Liver (tissue), 9 donors: ENCODE measurements around the gene FOXK1. TPM values are rescaled to one million over a fixed set of nuclear protein-coding genes. Genes with fewer than 3 reads are reported as not detected.

Experiments used
- DNase-seq: peaks from one replicate; pipeline ENCODE4 v3.0.0-alpha.2; 2017; ENCODE audit warnings: low spot score
- H3K27ac ChIP-seq, 2 donors: one replicate each; pipeline ENCODE4 v1.7.0; 2013; ENCODE audit warnings: inconsistent platforms in 2 of 2, low read length in 2 of 2, control low read depth in 1 of 2, low read depth in 1 of 2, mild to moderate bottlenecking in 1 of 2
- H3K27me3 ChIP-seq, 4 donors: one replicate each; pipeline versions ENCODE4 v1.6.1 to v1.7.0; 2013; ENCODE audit warnings: low read length in 3 of 4, inconsistent platforms in 1 of 4, mild to moderate bottlenecking in 1 of 4, moderate library complexity in 1 of 4; ENCODE audit not compliant: control insufficient read depth in 4 of 4, insufficient read depth in 4 of 4
- H3K36me3 ChIP-seq, 4 donors: one replicate each; pipeline versions ENCODE4 v1.6.1 to v1.7.0; 2013; ENCODE audit warnings: low read length in 3 of 4, mild to moderate bottlenecking in 3 of 4, low read depth in 1 of 4, moderate library complexity in 1 of 4; ENCODE audit not compliant: control insufficient read depth in 4 of 4, insufficient read depth in 3 of 4
- H3K4me1 ChIP-seq, 4 donors: one replicate each; pipeline versions ENCODE4 v1.6.1 to v1.7.0; 2013; ENCODE audit warnings: low read length in 3 of 4, mild to moderate bottlenecking in 3 of 4, moderate library complexity in 1 of 4; ENCODE audit not compliant: control insufficient read depth in 4 of 4, insufficient read depth in 4 of 4
- H3K4me3 ChIP-seq, 3 donors: one replicate each; pipeline versions ENCODE4 v1.6.1 to v1.7.0; 2013; ENCODE audit warnings: low read length in 3 of 3, control low read depth in 1 of 3, low read depth in 1 of 3, mild to moderate bottlenecking in 1 of 3
- H3K9ac ChIP-seq, 2 donors: one replicate each; pipeline ENCODE4 v1.7.0; 2013; ENCODE audit warnings: low read length in 2 of 2, mild to moderate bottlenecking in 2 of 2, moderate library complexity in 2 of 2, control low read depth in 1 of 2, low read depth in 1 of 2
- H3K9me3 ChIP-seq, 4 donors: one replicate each; pipeline versions ENCODE4 v1.6.1 to v1.7.0; 2013; ENCODE audit warnings: low read length in 3 of 4; ENCODE audit not compliant: control insufficient read depth in 4 of 4
- ATF3 ChIP-seq: IDR thresholded peaks from 2 replicates; pipeline ENCODE4 v1.6.1; 2016; ENCODE audit warnings: antibody characterized with exemption
- EGR1 ChIP-seq, 2 donors: IDR thresholded peaks; 2 replicates each; pipeline ENCODE4 v1.6.1; 2016 to 2018; ENCODE audit warnings: antibody characterized with exemption in 2 of 2, low read depth in 2 of 2
- FOXA1 ChIP-seq: IDR thresholded peaks from 2 replicates; pipeline ENCODE4 v1.6.1; 2016; ENCODE audit warnings: antibody characterized with exemption
- FOXA2 ChIP-seq: IDR thresholded peaks from 2 replicates; pipeline ENCODE4 v1.6.1; 2016; ENCODE audit warnings: antibody characterized with exemption
- GABPA ChIP-seq, 2 donors: IDR thresholded peaks in 1 of 2; conservative IDR thresholded peaks in 1 of 2; 2 replicates each; pipeline ENCODE4 v1.6.1; 2016; ENCODE audit warnings: antibody characterized with exemption in 2 of 2, mild to moderate bottlenecking in 1 of 2, moderate library complexity in 1 of 2
- HNF4A ChIP-seq, 2 donors: conservative IDR thresholded peaks; 2 replicates each; pipeline ENCODE4 v1.6.1; 2016; ENCODE audit warnings: antibody characterized with exemption in 2 of 2, mild to moderate bottlenecking in 2 of 2
- HNF4G ChIP-seq: IDR thresholded peaks from 2 replicates; pipeline ENCODE4 v1.6.1; 2016; ENCODE audit warnings: antibody characterized with exemption
- JUND ChIP-seq, 2 donors: IDR thresholded peaks; 2 replicates each; pipeline ENCODE4 v1.6.1; 2016; ENCODE audit warnings: antibody characterized with exemption in 2 of 2
- MAX ChIP-seq: IDR thresholded peaks from 2 replicates; pipeline ENCODE4 v1.6.1; 2016; ENCODE audit warnings: antibody characterized with exemption
- NR2F2 ChIP-seq: IDR thresholded peaks from 2 replicates; pipeline ENCODE4 v1.6.1; 2016; ENCODE audit warnings: antibody characterized with exemption
- REST ChIP-seq: IDR thresholded peaks from 2 replicates; pipeline ENCODE4 v1.6.1; 2016; ENCODE audit warnings: antibody characterized with exemption, mild to moderate bottlenecking
- RXRA ChIP-seq, 2 donors: IDR thresholded peaks; 2 replicates each; pipeline ENCODE4 v1.6.1; 2017 to 2018; ENCODE audit warnings: antibody characterized with exemption in 2 of 2, mild to moderate bottlenecking in 1 of 2
- TAF1 ChIP-seq: conservative IDR thresholded peaks from 2 replicates; pipeline ENCODE4 v1.6.1; 2016; ENCODE audit warnings: antibody characterized with exemption, mild to moderate bottlenecking
- YY1 ChIP-seq: IDR thresholded peaks from 2 replicates; pipeline ENCODE4 v1.6.1; 2016; ENCODE audit warnings: antibody characterized with exemption, mild to moderate bottlenecking
- WGBS: extraction: QIAGEN DNeasy Blood & Tissue Kit; methylation state at CpG from one replicate; pipeline ENCODE4 v1.1.7; 2013; 5-methylcytosine and 5-hydroxymethylcytosine counted together
- polyA plus RNA-seq, 2 donors: library from polyadenylated mRNA; stranded (reverse) in 1 of 2; unstranded in 1 of 2; fragments of 200-250 nt in 1 of 2; fragments of >200 nt in 1 of 2; fragmentation: Nextera tagmentation in 1 of 2; extraction: Ambion mirVana in 1 of 2; gene quantifications; one replicate each; pipeline versions ENCODE4 v1.2.1 to v1.2.3, GENCODE V29; 2013 to 2015
- total RNA-seq, 2 donors: library from RNA; depleted of rRNA; stranded (reverse); fragments of >200 nt; gene quantifications; one replicate each; pipeline ENCODE4 v1.2.3, GENCODE V29; 2014
- donor health status: healthy.
- donor health status: healthy.
- donor health status: healthy.
- donor health status: healthy.
- donor health status: healthy.

The FOXK1 gene
- total and polyA plus RNA-seq, 4 donors = 1.2 to 8.5 (median 4.4) TPM

GRCh38 chr7:4770886-4771285, 88.8 kb downstream of the FOXK1 start:
- H3K4me1 ChIP-seq = peaks cover 0 to 16% (median 13%) of the 10 kb centered on the region in 4 donors
- WGBS = 85% methylated on average over 9 of the region's 9 CpGs
- no peak for DNase-seq

GRCh38 chr7:4771737-4772136, 89.6 kb downstream of the FOXK1 start:
- Histone ChIP-seq H3K4me1 (peaks cover 0 to 24% (median 21%) of the 10 kb centered on the region in 4 donors), H3K9me3 (no peaks in the 10 kb centered on the region), H3K27me3 (no peaks in the 10 kb centered on the region), H3K9ac (no peak overlapping the region), H3K27ac (no peak overlapping the region), H3K4me3 (no peak overlapping the region), H3K36me3 (peaks cover 0 to 6% (median 1%) of the 10 kb centered on the region in 4 donors)
- no peak for TF ChIP-seq RXRA (IDR thresholded peaks at IDR 0.05)
- 81% methylated on average over 9 of the region's 9 CpGs for WGBS
- no peak for DNase-seq

More at GRCh38 chr7:4770886-4771285, 88.8 kb downstream of the FOXK1 start:
- no peak overlapping the region for H3K4me3 ChIP-seq
- TF ChIP-seq JUND (IDR thresholded peaks at IDR 0.05) = no peak
- no peak for TF ChIP-seq GABPA (IDR thresholded peaks at IDR 0.05 in 1 of 2, conservative IDR thresholded peaks at IDR 0.05 in 1 of 2)
- no peak for TF ChIP-seq TAF1
- no peak for TF ChIP-seq FOXA2
- no peak for TF ChIP-seq HNF4G
- TF ChIP-seq EGR1 (IDR thresholded peaks at IDR 0.05; ENCODE audit: low read depth in 2 of 2) = no peak
- TF ChIP-seq ATF3 = no peak
- no peak for TF ChIP-seq MAX
- no peak for TF ChIP-seq REST
- H3K27ac ChIP-seq = no peak overlapping the region
- peaks cover 0 to 6% (median 1%) of the 10 kb centered on the region in 4 donors for H3K36me3 ChIP-seq
- H3K9me3 ChIP-seq = no peaks in the 10 kb centered on the region
- no peak overlapping the region for H3K9ac ChIP-seq
- no peaks in the 10 kb centered on the region for H3K27me3 ChIP-seq

- Histone ChIP-seq H3K9me3 (no peaks in the 10 kb centered on the region), H3K4me1 (peaks cover 0 to 28% (median 25%) of the 10 kb centered on the region in 4 donors), H3K4me3 (no peak overlapping the region), H3K9ac (no peak overlapping the region), H3K27me3 (no peaks in the 10 kb centered on the region), H3K36me3 (peaks cover 0 to 2% (median 0%) of the 10 kb centered on the region in 4 donors), H3K27ac (no peak overlapping the region)
- DNase-seq = no peak
- 95% methylated on average over 6 of the region's 6 CpGs for WGBS
- TF ChIP-seq YY1 = no peak
- no peak for TF ChIP-seq NR2F2
- TF ChIP-seq FOXA1 = no peak
- no peak for TF ChIP-seq FOXA2
- no peak for TF ChIP-seq GABPA (IDR thresholded peaks at IDR 0.05 in 1 of 2, conservative IDR thresholded peaks at IDR 0.05 in 1 of 2)
- no peak for TF ChIP-seq HNF4A (conservative IDR thresholded peaks at IDR 0.05)
- no peak for TF ChIP-seq JUND (IDR thresholded peaks at IDR 0.05)
- no peak for TF ChIP-seq TAF1
Observed at GRCh38 chr7:4772306-4772705, 90.2 kb downstream of the FOXK1 start.
